NOMO-1 (cell line): ENCODE data around the gene UTRN.

Experiments
- DNase-seq, 2 experiments: peaks; one replicate each; lab custom pipeline; 2025; ENCODE audit not compliant: unreplicated experiment in 2 of 2; lab: John Stamatoyannopoulos, UW

Gene UTRN

GRCh38 chr6:144307880-144308279 lies 22.7 kb downstream of the UTRN start:
- no peak for DNase-seq

DNA sequence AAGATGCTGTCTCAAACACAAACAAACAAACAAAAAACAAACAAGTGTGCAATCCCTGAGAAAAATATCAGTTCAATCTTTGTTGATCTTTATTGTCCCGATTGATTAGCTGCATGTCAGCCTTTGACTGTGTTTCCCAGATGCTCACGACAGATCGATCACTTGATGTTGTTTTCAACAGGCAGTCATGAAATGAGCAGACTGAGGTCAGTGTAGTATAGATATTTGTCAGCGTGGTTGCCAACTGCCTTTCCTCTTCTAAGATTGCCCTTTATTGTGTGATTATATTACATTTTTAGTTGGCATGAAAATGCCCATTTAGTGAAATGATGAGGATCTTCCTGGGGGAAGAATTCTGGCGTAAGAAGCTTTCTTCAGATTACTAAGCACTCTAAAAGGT lies 25.6 kb downstream of the UTRN start:
- DNase-seq, result no peak

GRCh38 chr6:144311361-144311760 lies 26.2 kb downstream of the UTRN start:
- no peak for DNase-seq

DNA sequence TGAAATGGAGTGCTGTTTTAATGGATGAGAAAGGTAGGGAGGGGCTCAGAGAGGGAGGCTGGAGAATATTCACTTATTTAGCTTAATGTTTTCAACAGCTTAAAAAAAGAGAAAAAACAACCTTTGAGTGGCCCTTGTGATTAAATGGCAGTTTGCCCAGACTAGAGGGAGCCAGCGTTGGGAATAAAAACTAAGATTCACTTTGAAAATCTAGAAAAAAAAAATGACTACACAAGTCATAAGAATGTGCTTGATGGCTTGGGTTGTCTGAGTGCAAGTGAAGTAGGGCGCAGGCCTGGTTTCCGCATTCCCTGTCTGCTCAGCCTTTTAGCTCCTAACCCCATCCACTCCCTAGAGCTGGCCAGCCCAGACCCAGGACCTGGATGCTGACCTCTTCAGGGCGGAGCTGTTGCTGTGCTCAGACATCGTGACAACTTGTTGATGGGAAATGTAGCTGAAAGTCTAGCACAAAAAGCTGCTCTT lies 28.9 kb downstream of the UTRN start:
- DNase-seq, result no peak

- no peak for DNase-seq
Observed at GRCh38 chr6:144314562-144314961, 29.4 kb downstream of the UTRN start.

GRCh38 chr6:144315226-144315980 lies 30.3 kb downstream of the UTRN start:
- no peak for DNase-seq

DNA sequence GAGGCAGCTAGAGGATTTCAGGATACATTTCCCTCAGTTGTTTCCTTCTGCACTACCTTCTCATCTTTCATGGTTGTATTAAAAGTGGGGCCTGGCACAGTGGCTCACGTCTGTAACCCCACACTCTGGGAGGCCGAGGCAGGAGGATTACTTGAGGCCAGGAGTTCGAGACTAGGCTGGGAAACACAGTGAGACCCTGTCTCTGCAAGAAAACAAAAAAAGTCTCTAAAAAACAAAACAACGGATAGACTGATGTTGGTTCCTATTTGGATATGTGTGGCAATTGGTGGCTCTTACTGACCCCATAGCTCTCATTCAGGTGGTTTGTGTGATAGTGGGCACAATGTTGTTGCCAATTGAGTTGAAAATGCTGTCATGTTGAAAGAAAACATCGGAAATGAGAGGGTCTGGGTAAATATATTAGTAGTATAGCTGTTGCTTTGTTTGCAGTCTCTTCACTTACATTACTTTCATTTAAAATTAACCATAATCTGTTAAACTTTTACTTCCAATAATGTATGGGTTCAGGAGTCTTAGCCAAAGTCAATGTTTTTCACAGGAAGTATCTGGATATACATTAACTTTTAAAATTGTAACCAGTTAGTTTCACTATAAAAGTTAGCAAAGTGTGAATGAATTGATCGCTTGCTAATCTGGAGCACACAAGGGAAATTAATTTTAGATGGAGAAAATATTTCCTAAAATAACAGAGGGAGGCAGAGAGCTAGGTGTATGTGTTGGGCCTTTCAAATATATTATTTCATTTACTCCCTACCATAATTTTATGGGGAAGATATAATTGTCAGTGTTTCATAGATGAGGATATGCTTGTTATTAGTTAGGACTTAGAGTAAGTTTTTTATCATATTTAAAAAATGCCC lies 31.1 kb downstream of the UTRN start:
- DNase-seq, result no peak

GRCh38 chr6:144316862-144317195 lies 31.7 kb downstream of the UTRN start:
- no peak for DNase-seq

DNA sequence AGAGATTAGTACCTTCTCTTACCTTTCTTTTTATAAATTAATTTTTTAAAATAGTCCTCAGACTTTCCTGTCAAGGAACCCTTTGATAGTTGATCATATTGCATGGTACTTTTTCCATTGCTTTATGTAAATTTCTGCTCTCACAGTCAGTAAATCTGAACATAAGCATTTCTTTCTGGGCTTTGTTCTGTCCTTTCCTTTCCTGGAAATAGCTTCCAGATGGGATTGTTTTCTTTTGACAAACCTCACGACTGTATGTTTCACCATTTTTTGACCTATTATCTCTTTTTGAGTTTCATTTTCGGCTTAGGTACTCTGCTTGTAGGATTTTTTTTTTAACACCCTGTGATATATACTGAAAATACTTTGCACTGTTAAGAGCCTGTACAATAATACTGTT lies 32.6 kb downstream of the UTRN start:
- DNase-seq, result no peak

GRCh38 chr6:144319211-144319610 lies 34.1 kb downstream of the UTRN start:
- DNase-seq, result no peak

DNA sequence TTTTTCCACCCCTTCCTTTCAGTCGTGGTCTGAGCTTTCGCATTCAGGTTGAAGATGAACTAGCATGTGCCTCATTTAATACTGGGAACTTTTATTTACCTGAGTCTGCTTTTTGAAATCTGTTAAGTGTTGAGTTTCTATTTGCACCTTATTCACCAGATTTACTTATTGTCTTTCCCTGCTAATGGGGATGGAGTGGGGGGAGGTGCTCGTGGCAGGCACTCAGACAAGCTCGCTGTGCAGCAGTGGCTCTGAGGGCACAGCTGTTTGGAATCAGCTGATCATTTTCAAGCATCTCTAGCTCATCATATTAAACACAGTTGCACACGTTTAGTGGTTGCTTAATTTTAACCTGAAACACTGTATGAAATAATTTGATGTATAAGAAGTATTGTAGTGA lies 35.6 kb downstream of the UTRN start:
- no peak for DNase-seq

DNA sequence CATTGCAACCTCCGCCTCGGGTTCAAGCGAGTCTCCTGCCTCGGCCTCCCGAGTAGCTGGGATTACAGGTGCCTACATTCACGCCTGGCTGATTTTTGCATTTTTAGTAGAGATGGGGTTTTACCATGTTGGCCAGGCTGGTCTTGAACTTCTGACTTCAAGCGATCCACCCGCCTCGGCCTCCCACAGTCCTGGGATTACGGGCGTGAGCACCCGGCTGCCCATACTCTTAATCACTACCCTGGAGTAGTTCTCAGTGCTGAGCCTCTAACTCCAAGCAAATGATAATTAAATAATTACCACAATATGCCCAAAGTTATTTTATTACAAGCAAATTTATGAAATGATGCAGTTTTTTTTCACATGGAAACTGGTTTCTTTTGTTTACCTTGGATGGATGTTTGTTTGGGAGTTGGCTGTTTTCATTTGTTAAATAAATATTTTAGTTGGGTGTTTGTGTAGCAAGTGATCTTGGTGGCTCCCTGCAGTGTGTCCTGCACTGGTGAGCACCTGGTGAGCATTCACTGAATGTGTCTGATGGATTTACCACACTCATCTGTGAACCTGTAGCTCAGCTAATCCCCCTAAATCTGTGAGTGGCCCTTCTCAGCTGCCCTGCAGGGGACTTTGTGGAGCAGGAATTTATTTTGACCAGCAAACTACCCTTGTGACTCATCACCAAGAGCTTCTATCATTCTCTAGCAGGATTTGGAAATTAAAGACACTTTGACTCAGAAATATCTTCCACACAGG lies 36.9 kb downstream of the UTRN start:
- DNase-seq, result no peak

GRCh38 chr6:144325232-144325631 lies 40.1 kb downstream of the UTRN start:
- DNase-seq, result no peak

DNA sequence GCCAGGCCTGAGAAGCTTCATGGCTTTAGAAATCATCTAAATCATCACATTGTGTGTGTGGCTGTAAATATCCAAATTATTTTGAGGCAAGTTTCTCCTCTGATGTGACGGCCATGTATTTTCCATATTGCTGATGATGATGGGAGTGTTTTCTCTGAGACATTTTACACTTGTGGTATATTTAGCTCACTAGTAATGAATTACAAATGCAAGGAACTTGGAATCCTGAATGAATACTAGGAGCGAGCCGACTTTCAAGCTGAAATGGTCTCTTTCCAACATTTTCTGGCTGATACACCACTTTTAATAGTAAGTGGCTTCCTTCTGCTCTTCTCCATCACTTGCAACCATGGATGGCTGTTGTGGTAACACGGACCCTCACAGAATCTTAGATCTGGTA lies 41.3 kb downstream of the UTRN start:
- DNase-seq, result no peak

- no peak for DNase-seq
Observed at GRCh38 chr6:144327081-144327480, 41.9 kb downstream of the UTRN start.

DNA sequence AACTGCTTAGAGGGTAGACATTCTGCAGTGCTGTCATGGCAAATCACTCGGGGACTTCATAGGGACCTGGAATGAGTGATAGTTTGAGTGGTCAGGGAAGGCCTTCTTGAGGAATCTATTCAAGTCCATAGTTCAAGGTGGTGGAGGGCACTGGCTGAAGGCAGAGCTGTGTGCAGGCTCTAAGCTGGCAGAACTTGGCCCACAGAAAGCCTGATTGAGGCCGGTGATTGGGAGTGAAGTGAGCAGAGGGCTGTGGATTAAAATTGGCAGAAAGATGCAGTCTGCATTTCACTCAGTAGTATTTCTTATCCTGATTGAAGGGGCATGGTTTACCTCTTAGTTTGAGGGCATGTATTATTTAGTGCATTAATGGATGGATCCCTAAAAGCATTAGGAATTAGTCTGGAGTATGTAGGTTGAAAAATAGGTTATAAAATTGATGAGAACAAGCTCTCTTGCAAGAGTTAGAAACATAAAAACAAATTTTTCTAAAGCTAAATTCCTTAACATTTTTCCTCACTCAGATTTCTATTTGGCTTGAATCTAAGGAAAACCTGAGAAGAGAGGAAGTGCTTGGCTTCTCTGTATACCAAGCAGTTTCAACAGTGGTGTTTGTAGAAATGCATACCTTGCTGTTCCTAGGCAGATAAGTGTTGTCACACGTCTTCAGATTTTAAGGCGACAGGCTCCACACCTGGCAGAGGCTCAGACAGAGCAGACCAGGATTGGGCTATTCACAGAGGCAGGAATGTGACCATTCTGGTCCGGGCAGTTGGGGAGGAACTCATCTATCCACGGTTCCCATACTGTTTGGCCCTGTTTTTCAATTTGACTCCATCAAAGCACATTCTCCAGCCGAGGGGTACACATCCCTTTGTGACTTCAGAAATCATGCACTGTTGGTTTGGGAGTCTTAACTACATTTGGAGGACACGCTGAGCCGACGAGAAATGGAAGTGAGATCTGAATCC lies 45.2 kb downstream of the UTRN start:
- no peak for DNase-seq

GRCh38 chr6:144331491-144331969 lies 46.4 kb downstream of the UTRN start:
- DNase-seq, result no peak

- no peak for DNase-seq
Observed at GRCh38 chr6:144332177-144332576, 47.0 kb downstream of the UTRN start.

DNA sequence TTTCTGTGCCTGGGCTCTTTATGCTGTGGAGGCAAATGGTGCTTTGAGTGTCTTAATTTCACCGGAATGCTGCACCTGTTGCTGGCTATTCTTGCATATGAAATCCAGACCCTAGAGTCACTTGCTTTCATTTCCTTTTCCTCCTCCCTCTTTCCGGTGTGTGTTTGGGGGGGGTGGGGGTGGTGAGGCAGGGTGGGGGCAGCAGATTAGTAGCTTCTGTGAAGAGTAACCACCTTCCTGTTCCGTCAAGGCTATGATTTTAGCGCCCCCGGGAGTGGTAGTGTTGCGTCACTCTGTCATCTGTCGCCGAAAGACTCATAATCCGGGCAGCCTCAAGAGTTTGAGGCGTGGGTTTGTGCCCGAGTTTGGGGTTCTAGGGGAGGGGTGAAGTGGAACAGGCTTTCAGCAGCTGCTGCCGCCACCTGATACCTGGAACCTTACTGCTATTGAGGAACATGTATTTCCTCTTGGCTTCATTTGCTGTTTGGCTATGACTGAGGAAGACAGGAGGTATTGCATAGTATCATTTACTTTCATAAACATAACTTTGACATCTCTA lies 49.1 kb downstream of the UTRN start:
- peak; percentile 74 to 77 for DNase-seq
